ENCODE results near the gene LZTR1.

- TF ChIP-seq POLR2A (IDR thresholded peaks at IDR 0.05; ENCODE audit: extremely low read depth, insufficient read length) (no peak), CTCF (IDR thresholded peaks at IDR 0.05; ENCODE audit: low read depth, low read length) (no peak)
Observed at GRCh38 chr22:20996598-20997535, 14.8 kb downstream of the LZTR1 start.

All from NB4 (cell line).